ENCODE results near the gene HAUS3.

DNA sequence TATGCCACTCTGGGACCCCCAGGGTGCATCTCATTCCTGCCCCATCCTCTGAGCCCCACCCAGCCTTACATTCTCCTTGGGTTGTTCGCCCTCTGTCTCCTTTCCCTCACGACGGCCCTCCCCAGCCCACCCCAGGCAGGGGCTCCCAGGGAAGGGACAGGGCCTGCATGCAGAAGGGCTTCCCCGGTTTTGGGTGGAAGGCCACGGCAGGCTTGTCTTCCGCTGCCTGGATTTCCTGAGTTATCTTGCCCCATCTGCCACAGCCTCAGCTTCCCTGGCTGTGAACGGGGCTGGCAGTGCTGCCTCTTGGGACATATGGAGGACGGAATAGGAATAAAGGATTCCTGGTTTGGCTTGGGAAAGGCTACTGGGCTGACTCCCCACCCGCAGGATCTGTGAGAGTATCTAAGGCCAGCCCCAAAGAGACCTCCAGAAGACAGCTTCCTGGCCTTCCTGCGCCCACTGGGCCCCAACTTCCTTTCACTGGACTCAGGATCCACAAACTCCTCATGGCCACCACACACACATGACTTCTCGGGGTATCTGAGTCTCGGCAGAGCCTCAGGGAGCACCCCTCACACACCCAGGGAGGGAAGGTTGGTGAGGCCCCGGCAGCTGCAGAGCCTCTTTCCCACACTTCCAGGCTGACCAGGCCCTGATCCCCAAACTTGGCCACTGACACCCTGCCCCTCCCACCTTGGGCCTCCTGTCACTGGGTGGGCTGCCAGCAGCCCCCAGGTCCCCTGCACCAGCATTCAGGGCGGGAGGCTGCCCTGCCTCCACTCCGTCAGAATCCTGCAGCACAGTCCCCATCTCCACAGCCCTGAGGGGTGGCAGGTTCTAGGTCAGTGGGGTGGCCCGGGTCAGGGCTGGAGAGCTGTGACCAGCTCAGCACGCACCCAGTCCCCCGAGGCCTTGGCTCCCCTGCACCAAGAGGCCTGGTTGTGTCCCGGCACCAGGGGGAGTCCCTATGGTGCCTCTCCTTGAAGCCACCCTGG is 23.5 kb upstream of the HAUS3 start:
- TF ChIP-seq, protein P1, sequence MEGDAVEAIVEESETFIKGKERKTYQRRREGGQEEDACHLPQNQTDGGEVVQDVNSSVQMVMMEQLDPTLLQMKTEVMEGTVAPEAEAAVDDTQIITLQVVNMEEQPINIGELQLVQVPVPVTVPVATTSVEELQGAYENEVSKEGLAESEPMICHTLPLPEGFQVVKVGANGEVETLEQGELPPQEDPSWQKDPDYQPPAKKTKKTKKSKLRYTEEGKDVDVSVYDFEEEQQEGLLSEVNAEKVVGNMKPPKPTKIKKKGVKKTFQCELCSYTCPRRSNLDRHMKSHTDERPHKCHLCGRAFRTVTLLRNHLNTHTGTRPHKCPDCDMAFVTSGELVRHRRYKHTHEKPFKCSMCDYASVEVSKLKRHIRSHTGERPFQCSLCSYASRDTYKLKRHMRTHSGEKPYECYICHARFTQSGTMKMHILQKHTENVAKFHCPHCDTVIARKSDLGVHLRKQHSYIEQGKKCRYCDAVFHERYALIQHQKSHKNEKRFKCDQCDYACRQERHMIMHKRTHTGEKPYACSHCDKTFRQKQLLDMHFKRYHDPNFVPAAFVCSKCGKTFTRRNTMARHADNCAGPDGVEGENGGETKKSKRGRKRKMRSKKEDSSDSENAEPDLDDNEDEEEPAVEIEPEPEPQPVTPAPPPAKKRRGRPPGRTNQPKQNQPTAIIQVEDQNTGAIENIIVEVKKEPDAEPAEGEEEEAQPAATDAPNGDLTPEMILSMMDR (conservative IDR thresholded peaks at IDR 0.05; ENCODE audit: low read depth, low read length): no peak
- no peak for TF ChIP-seq EZH2 (IDR thresholded peaks at IDR 0.05; ENCODE audit: low read length, unreplicated experiment)
